HEK293T (cell line): ENCODE data around the gene SLC9A6.

Source experiments
- CTCF ChIA-PET: fragments of 350-600 bp; formaldehyde crosslinking; extraction: SDS; loops from one replicate; lab custom pipeline; 2021; ENCODE audit warnings: antibody characterized with exemption, inconsistent platforms; lab: Yijun Ruan, JAX
- POLR2A ChIA-PET: fragments of 350-600 bp; formaldehyde crosslinking; extraction: SDS; loops from one replicate; lab custom pipeline; 2020; ENCODE audit warnings: antibody characterized with exemption, inconsistent platforms; lab: Yijun Ruan, JAX
- DNase-seq: peaks from one replicate; pipeline ENCODE4 v3.0.0; 2012; ENCODE audit warnings: mixed read lengths; ENCODE audit errors: extremely low spot score
- ARNT ChIP-seq: fragments of 450-650 bp; IDR thresholded peaks from 2 replicates; pipeline ENCODE4 v1.6.1; 2017; ENCODE audit warnings: mild to moderate bottlenecking
- BHLHE40 ChIP-seq: fragments of 450-650 bp; IDR thresholded peaks from 2 replicates; pipeline ENCODE4 v1.6.1; 2016; ENCODE audit warnings: mild to moderate bottlenecking, moderate library complexity, borderline replicate concordance
- CTBP1 ChIP-seq: fragments of 450-650 bp; IDR thresholded peaks from 2 replicates; pipeline ENCODE4 v1.6.1; 2016; ENCODE audit warnings: borderline replicate concordance
- ELF4 ChIP-seq: fragments of 450-650 bp; IDR thresholded peaks from 2 replicates; pipeline ENCODE4 v1.6.1; 2017; ENCODE audit warnings: antibody characterized with exemption
- FOXA1 ChIP-seq: fragments of 450-650 bp; IDR thresholded peaks from 2 replicates; pipeline ENCODE4 v1.6.1; 2016; ENCODE audit warnings: mild to moderate bottlenecking
- FOXK2 ChIP-seq: fragments of 450-650 bp; IDR thresholded peaks from 2 replicates; pipeline ENCODE4 v1.6.1; 2016; ENCODE audit warnings: mild to moderate bottlenecking
- FOXM1 ChIP-seq: fragments of 450-650 bp; IDR thresholded peaks from 2 replicates; pipeline ENCODE4 v1.6.1; 2017; ENCODE audit warnings: mild to moderate bottlenecking, borderline replicate concordance
- HDGF ChIP-seq: fragments of 450-650 bp; IDR thresholded peaks from 2 replicates; pipeline ENCODE4 v1.6.1; 2017; ENCODE audit warnings: antibody characterized with exemption, borderline replicate concordance
- L3MBTL2 ChIP-seq: fragments of 450-650 bp; conservative IDR thresholded peaks from 2 replicates; pipeline ENCODE4 v1.6.1; 2016; ENCODE audit warnings: mild to moderate bottlenecking
- LEF1 ChIP-seq: fragments of 450-650 bp; IDR thresholded peaks from 2 replicates; pipeline ENCODE4 v1.6.1; 2017; ENCODE audit warnings: mild to moderate bottlenecking, borderline replicate concordance
- NFRKB ChIP-seq: fragments of 450-650 bp; IDR thresholded peaks from 2 replicates; pipeline ENCODE4 v1.6.1; 2016; ENCODE audit warnings: mild to moderate bottlenecking, moderate library complexity
- PKNOX1 ChIP-seq: fragments of 450-650 bp; IDR thresholded peaks from 2 replicates; pipeline ENCODE4 v1.6.1; 2016
- SP1 ChIP-seq: fragments of 450-650 bp; IDR thresholded peaks from 2 replicates; pipeline ENCODE4 v1.6.1; 2017
- SUZ12 ChIP-seq: fragments of 450-650 bp; IDR thresholded peaks from 2 replicates; pipeline ENCODE4 v1.6.1; 2016; ENCODE audit warnings: mild to moderate bottlenecking
- TARDBP ChIP-seq: fragments of 450-650 bp; IDR thresholded peaks from 2 replicates; pipeline ENCODE4 v1.6.1; 2016
- ZNF384 ChIP-seq: fragments of 450-650 bp; IDR thresholded peaks from 2 replicates; pipeline ENCODE4 v1.6.1; 2016

Gene SLC9A6

GRCh38 chrX:135984256-135984655, 979 bp upstream of the SLC9A6 start:
- CTCF ChIA-PET, result interaction anchor here (0.6 kb wide), 1 partner anchor 14 kb away, joined by 5 read pairs; no protein-coding TSS in a partner anchor
- DNase-seq, result no peak
- TF ChIP-seq ZNF384 (no peak), SUZ12 (no peak), BHLHE40 (no peak), NFRKB (no peak), PKNOX1 (no peak), FOXA1 (no peak)
- POLR2A ChIA-PET, result interaction anchor here (1.2 to 2.0 kb wide), 2 partner anchors 32 to 81 kb away, joined by 3 to 4 read pairs; no protein-coding TSS in a partner anchor

GRCh38 chrX:135984791-135985156, 461 bp upstream of the SLC9A6 start:
- DNase-seq, result no peak
- POLR2A ChIA-PET, result interaction anchor here (1.2 to 2.0 kb wide), 2 partner anchors 32 to 80 kb away, joined by 3 to 4 read pairs; no protein-coding TSS in a partner anchor
- CTCF ChIA-PET, result interaction anchor here (0.6 to 0.7 kb wide), 2 partner anchors 14 to 971 kb away, joined by 3 to 5 read pairs; no protein-coding TSS in a partner anchor
- TF ChIP-seq ARNT, result no peak
- no peak for TF ChIP-seq FOXK2
- TF ChIP-seq L3MBTL2, result no peak
- no peak for TF ChIP-seq ELF4
- TF ChIP-seq ZNF384, result peak; percentile 54; the same call in 1 of the 2 replicates
- TF ChIP-seq HDGF, result no peak

DNA sequence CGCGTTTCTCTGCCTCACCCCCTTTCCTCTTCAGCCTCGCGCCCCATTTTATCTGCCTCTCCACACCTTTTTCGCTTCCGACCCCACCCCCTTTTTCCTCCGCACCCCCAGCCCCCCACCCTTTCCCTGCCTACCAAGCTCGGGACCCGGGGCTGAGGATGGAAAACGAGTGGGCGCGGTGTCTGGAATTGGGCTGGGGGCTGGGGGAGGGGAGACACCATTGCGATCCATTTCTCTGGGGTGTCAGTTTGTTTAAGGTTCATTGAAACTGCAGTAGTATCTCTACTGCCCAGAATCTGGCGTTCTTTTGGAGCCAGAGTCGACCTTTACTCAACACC, 707 bp downstream of the SLC9A6 start:
- no peak for TF ChIP-seq NFRKB
- no peak for TF ChIP-seq SP1
- TF ChIP-seq BHLHE40, result no peak
- TF ChIP-seq ARNT, result no peak
- no peak for TF ChIP-seq L3MBTL2
- TF ChIP-seq SUZ12, result no peak
- no peak for TF ChIP-seq HDGF
- no peak for TF ChIP-seq CTBP1
- no peak for TF ChIP-seq ELF4
- TF ChIP-seq FOXM1, result no peak
- TF ChIP-seq PKNOX1, result no peak
- TF ChIP-seq TARDBP, result no peak
- TF ChIP-seq FOXK2, result no peak
- TF ChIP-seq FOXA1, result no peak
- TF ChIP-seq ZNF384, result no peak
- ChIA-PET CTCF (no interaction called here), POLR2A (interaction anchor here (1.5 to 2.0 kb wide), 2 partner anchors 31 to 42 kb away, joined by 3 to 4 read pairs; no protein-coding TSS in a partner anchor)
- DNase-seq, result no peak

DNA sequence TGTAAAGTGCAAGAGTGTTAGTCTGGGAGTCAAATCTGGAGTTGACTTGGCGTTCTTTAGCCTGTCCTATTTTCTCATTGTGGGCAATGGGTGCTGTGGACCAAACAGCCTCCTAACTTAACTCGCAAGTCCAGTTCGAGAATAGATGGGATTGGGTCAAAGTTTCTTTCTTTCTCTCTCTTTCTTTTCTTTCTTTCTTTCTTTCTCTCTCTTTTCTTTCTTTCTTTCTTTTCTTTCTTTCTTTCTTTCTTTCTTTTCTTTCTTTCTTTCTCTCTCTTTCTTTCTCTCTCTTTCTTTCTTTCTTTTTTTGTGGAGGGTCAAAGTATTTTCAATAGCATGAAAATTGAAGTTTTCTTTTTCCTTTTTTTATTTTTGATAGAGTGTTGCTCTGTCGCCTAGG, 3.0 kb downstream of the SLC9A6 start:
- TF ChIP-seq FOXM1 (no peak), NFRKB (no peak), SUZ12 (no peak), L3MBTL2 (no peak), BHLHE40 (no peak), FOXA1 (no peak), ZNF384 (no peak), ARNT (no peak), TARDBP (no peak), LEF1 (no peak), SP1 (no peak), FOXK2 (no peak), PKNOX1 (no peak), ELF4 (no peak), HDGF (no peak), CTBP1 (no peak)
- POLR2A ChIA-PET, result interaction anchor here (1.8 kb wide), 1 partner anchor 9 kb away, joined by 4 read pairs; no protein-coding TSS in a partner anchor
- CTCF ChIA-PET, result no interaction called here
- no peak for DNase-seq

GRCh38 chrX:136015016-136015415, 29.8 kb downstream of the SLC9A6 start:
- CTCF ChIA-PET, result interaction anchor here (0.6 kb wide), 1 partner anchor 9 kb away, joined by 6 read pairs; no protein-coding TSS in a partner anchor
- no peak for DNase-seq
- POLR2A ChIA-PET, result no interaction called here
- TF ChIP-seq SP1 (no peak), ZNF384 (no peak), LEF1 (no peak), ELF4 (no peak), TARDBP (no peak), FOXA1 (no peak), FOXK2 (no peak), CTBP1 (no peak), L3MBTL2 (no peak), PKNOX1 (no peak), FOXM1 (no peak), NFRKB (no peak), SUZ12 (no peak), ARNT (no peak), BHLHE40 (no peak), HDGF (no peak)

- no peak for TF ChIP-seq LEF1
- no peak for TF ChIP-seq BHLHE40
- TF ChIP-seq SP1, result no peak
- no peak for TF ChIP-seq ELF4
- TF ChIP-seq PKNOX1, result no peak
- TF ChIP-seq FOXM1, result no peak
- CTCF ChIA-PET, result interaction anchor here (1.0 kb wide), 1 partner anchor 11 kb away, joined by 3 read pairs; no protein-coding TSS in a partner anchor
- POLR2A ChIA-PET, result interaction anchor here (0.8 to 1.7 kb wide), 2 partner anchors 32 to 43 kb away, joined by 3 to 4 read pairs; partner anchors contain the start of genes MMGT1 and SLC9A6
These were observed 31.6 kb downstream of the SLC9A6 start for GRCh38 chrX:136016881-136017280.

More at GRCh38 chrX:136016881-136017280, 31.6 kb downstream of the SLC9A6 start:
- no peak for DNase-seq
